Lower leg skin (tissue), 3 donors: ENCODE data around the gene PPP2R5C.

Experiments
- CTCF ChIP-seq, 3 donors: fragments of 450-650 bp; IDR thresholded peaks; one replicate each; pipeline ENCODE4 v1.5.1; 2016; ENCODE audit warnings: antibody characterized with exemption in 3 of 3, mild to moderate bottlenecking in 3 of 3, moderate library complexity in 2 of 3
- POLR2A ChIP-seq, 2 donors: fragments of 450-650 bp; IDR thresholded peaks; one replicate each; pipeline ENCODE4 v1.6.1; 2016 to 2017; ENCODE audit warnings: antibody characterized with exemption in 2 of 2, mild to moderate bottlenecking in 1 of 2, moderate library complexity in 1 of 2

GRCh38 chr14:101808020-101808641, 46.6 kb downstream of the PPP2R5C start:
- TF ChIP-seq CTCF (IDR thresholded peaks at IDR 0.05) (no peak), POLR2A (IDR thresholded peaks at IDR 0.05) (no peak)
